Spinal cord (tissue), 10 donors: ENCODE results near the gene CTTNBP2. TPM values are rescaled to one million over a fixed set of nuclear protein-coding genes. Genes with fewer than 3 reads are reported as not detected.
A peak's percentile ranks its signal among the peaks of the same experiment; 100 is the strongest.

Experiments used
- DNase-seq, 6 donors: peaks; one replicate each; pipeline versions ENCODE4 v3.0.0 to v3.0.0-alpha.2; 2013 to 2015; ENCODE audit warnings: low spot score in 6 of 6, low read depth in 4 of 6
- H3K27ac ChIP-seq: one replicate; pipeline ENCODE4 v1.5.1; 2013; ENCODE audit warnings: low read depth, low read length, control low read depth
- H3K27me3 ChIP-seq: one replicate; pipeline ENCODE4 v1.6.1; 2013; ENCODE audit warnings: low read length; ENCODE audit not compliant: control insufficient read depth, insufficient read depth
- H3K36me3 ChIP-seq: one replicate; pipeline ENCODE4 v1.6.1; 2013; ENCODE audit warnings: low read length; ENCODE audit not compliant: control insufficient read depth, insufficient read depth
- H3K4me1 ChIP-seq: one replicate; pipeline ENCODE4 v1.6.1; 2013; ENCODE audit warnings: low read length; ENCODE audit not compliant: control insufficient read depth, insufficient read depth
- H3K4me3 ChIP-seq: one replicate; pipeline ENCODE4 v1.5.1; 2013; ENCODE audit warnings: low read depth, low read length, control low read depth
- H3K9me3 ChIP-seq: one replicate; pipeline ENCODE4 v1.6.1; 2013; ENCODE audit warnings: low read length; ENCODE audit not compliant: control insufficient read depth, insufficient read depth
- WGBS: methylation state at CpG from one replicate; pipeline ENCODE4 v1.1.5; 2013; ENCODE audit warnings: missing lambda C conversion rate; ENCODE audit not compliant: insufficient coverage; 5-methylcytosine and 5-hydroxymethylcytosine counted together
- polyA plus RNA-seq, 2 donors: library from polyadenylated mRNA; unstranded; fragments of 120-200 nt; gene quantifications; one replicate each; pipeline ENCODE4 v1.2.1, GENCODE V29; 2013; ENCODE audit not compliant: insufficient read length in 2 of 2
- total RNA-seq, 2 donors: library from RNA; depleted of rRNA in 1 of 2; stranded (reverse); fragments of 120-200 nt in 1 of 2; fragments of >200 nt in 1 of 2; gene quantifications; one replicate each; pipeline versions ENCODE4 v1.2.3 to v1.2.4, GENCODE V29; 2013 to 2014
- donor health status: healthy.

CTTNBP2 gene
- total and polyA plus RNA-seq, 4 donors: 17.6 to 41.7 (median 31.3) TPM

DNA sequence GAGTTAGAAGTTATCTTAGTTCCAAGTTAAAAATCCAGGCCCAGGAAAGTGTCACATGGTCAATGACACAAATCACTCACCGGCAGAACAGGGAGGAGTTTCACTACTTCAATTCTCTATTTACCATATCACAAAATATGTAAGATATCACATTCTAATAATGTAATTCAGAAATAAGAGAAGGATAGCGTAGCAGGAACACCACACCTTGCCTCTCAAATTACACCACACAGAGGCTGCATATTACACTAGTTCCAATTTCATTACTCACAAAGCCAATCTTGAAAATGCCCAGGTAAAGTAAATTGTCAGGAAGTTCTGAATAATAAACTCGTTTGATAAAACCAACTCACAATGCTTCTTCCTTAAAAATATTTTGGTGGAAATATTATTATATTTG is 169.2 kb downstream of the CTTNBP2 start:
- Histone ChIP-seq H3K4me3 (no peak overlapping the region), H3K27ac (no peak overlapping the region), H3K27me3 (no peaks in the 10 kb centered on the region), H3K9me3 (no peaks in the 10 kb centered on the region), H3K36me3 (peaks cover under 1% of the 10 kb centered on the region), H3K4me1 (no peaks in the 10 kb centered on the region)
- no CpG with 5 or more reads among the region's 3 CpGs for WGBS
- DNase-seq: no peak

DNA sequence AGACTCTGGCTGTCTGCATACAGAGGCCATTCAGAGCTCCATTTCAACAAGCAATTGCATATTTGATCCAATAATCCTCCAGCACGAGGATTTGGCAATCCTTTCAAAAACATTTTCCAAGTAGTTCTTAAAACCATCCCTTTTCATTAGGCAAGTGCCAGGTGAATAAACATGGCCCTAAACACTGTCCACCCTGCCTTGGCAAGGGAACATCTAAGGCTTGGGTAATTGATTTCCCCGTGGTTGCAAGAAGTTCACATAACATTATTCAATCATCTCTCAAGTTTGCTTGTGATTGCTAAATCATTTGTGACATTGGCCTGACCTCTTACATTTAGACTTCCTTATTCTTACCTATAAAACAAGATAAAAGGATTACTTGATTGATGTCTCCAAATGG is 175.2 kb downstream of the CTTNBP2 start:
- Histone ChIP-seq H3K36me3 (no peaks in the 10 kb centered on the region), H3K27me3 (no peaks in the 10 kb centered on the region), H3K27ac (no peak overlapping the region), H3K4me3 (no peak overlapping the region), H3K9me3 (no peaks in the 10 kb centered on the region), H3K4me1 (no peaks in the 10 kb centered on the region)
- DNase-seq: no peak
- 81% methylated on average over 2 of the region's 2 CpGs for WGBS

DNA sequence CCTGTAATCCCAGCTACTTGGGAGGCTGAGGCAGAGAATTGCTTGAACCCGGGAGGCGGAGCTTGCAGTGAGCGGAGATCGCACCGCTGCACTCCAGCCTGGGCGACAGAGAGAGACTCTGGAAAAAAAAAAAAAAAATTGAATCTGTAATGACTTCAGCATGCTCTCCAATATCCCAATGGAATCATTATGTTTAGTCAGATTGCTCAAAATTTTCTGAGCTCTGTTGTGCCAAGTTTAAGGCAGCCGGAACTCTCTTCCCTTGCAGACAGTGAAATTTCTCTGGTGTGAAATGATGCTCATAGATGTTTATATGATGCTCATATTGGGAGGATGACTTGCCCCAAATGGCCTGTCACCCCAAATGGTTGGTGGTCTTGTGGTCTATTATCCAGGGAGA is 180.9 kb downstream of the CTTNBP2 start:
- Histone ChIP-seq H3K36me3 (no peaks in the 10 kb centered on the region), H3K9me3 (no peaks in the 10 kb centered on the region), H3K4me3 (no peak overlapping the region), H3K4me1 (no peaks in the 10 kb centered on the region), H3K27me3 (no peaks in the 10 kb centered on the region), H3K27ac (no peak overlapping the region)
- DNase-seq: no peak
- 94% methylated on average over 5 of the region's 7 CpGs for WGBS

DNA sequence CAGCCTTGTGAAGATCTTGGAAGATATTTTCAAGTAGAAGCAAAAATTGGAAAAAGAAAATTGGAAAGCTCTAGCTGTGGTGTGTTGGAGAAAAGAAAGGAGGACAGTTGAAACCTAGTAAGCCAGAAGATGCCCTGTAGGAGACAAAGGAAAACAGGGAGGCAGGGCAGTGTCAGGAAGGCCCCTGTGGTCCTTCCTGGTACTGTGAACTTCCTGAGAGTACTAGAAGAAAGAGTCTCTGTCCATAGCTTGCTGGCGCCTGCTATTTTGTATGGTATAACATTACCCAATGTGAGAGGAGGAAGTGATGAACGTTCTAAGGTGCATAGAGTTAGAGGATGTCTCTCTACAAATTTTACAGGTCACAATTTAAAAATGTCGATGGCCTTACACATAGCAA is 183.1 kb downstream of the CTTNBP2 start:
- H3K4me1 ChIP-seq: no peaks in the 10 kb centered on the region
- no peak for DNase-seq
- H3K4me3 ChIP-seq: no peak overlapping the region
- no peaks in the 10 kb centered on the region for H3K36me3 ChIP-seq
- no peaks in the 10 kb centered on the region for H3K9me3 ChIP-seq
- WGBS: no CpG with 5 or more reads among the region's 3 CpGs
- no peaks in the 10 kb centered on the region for H3K27me3 ChIP-seq
- no peak overlapping the region for H3K27ac ChIP-seq

DNA sequence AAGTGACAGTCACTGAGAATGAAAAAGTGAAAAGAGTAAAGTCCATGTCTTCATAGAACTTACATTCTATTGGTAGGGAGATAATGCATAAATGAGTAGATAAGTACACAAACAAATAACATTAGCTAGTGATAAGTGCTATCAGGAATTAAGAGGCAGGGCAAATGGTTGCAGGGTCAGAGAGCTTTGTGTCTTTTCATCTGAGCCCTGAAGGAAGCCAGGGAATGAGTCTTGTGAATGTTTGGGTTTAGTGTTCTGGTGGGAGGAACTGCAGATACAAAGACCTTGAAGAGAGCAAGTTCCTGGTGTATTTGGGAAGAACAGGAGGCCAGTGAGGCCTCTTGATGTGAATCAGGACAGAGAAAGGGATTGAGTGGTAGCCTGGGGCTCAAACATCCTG is 183.8 kb downstream of the CTTNBP2 start:
- no peaks in the 10 kb centered on the region for H3K4me1 ChIP-seq
- H3K4me3 ChIP-seq: no peak overlapping the region
- no peaks in the 10 kb centered on the region for H3K27me3 ChIP-seq
- H3K36me3 ChIP-seq: no peaks in the 10 kb centered on the region
- H3K9me3 ChIP-seq: no peaks in the 10 kb centered on the region
- no peak for DNase-seq
- H3K27ac ChIP-seq: no peak overlapping the region

DNA sequence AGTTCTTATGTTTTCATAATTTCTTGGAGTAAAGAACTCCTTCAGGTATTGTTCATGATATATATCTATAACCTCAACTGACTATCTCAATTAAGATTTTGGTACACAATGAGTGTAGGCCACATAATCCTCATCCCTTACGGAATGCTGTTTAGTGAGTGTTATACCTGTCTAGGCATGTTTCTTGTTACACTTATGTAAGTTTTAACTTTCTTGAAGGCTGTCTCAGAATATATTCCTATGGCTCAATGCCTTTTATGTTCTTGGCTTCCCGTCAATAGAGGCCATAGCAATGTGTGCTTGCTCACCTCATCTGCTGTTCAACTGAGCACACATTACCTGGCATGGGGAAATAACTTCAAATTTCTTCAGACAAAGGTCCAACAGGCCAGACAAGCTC is 185.1 kb downstream of the CTTNBP2 start:
- Histone ChIP-seq H3K36me3 (no peaks in the 10 kb centered on the region), H3K4me1 (no peaks in the 10 kb centered on the region), H3K27me3 (peaks cover under 1% of the 10 kb centered on the region), H3K9me3 (no peaks in the 10 kb centered on the region), H3K27ac (no peak overlapping the region), H3K4me3 (no peak overlapping the region)
- DNase-seq: no peak
- 96% methylated on average over 2 of the region's 2 CpGs for WGBS

DNA sequence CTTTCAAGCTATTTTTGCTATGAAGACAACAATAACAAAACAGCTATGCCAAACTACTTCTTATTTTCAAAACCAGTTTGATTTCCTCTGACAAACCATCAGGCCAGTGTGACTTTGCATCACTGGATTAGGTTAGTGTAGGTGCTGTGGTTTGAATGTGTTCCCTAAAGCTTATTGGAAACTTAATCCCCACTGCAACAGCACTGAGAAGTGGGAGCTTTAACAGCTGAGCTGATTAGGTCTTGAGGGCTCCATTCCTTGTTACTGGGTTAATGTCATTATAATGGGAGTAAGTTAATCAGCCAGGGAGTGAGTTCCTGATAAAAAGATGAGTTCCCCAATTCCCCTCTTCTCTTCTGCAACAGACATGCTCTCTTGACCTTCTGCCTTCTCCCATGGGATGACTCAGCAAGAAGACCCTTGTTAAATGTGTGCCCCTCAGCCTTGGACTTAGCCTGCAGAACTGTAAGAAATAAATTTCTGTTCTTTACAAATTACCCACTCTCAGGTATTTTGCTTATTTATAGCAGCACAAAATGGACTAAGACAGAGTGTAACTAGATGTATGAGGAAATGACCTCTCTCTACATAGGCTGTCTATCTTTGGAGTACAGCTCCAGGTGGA is 186.8 kb downstream of the CTTNBP2 start:
- H3K4me3 ChIP-seq: no peak overlapping the region
- DNase-seq: peak in 1 of 6 donors; percentile 8
- no peaks in the 10 kb centered on the region for H3K36me3 ChIP-seq
- H3K27ac ChIP-seq: no peak overlapping the region
- no peaks in the 10 kb centered on the region for H3K9me3 ChIP-seq
- no peaks in the 10 kb centered on the region for H3K4me1 ChIP-seq
- peaks cover 2% of the 10 kb centered on the region for H3K27me3 ChIP-seq

DNA sequence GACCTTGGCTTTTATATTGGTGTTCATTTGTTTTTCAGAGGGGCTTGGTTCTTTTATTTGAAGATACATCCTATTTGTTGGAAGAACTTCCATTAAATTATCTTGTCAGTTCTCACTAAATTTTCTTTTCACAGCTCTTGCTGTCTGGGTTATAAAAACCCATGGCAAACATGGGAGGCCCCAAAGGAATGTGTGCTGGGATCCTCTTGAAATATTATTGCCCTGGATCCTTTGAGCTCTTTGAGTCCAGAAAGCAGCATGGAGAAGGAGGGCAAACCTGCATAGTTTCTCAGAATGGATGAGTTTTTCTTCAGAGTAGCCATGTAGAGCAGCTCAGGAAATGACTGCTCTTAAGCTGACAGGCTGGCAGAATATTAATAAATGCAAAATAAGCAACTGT is 187.4 kb downstream of the CTTNBP2 start:
- Histone ChIP-seq H3K4me3 (no peak overlapping the region), H3K27me3 (peaks cover 2% of the 10 kb centered on the region), H3K27ac (no peak overlapping the region), H3K9me3 (no peaks in the 10 kb centered on the region), H3K4me1 (no peaks in the 10 kb centered on the region), H3K36me3 (no peaks in the 10 kb centered on the region)
- DNase-seq: peak in 3 of 6 donors; percentile 37 to 59 (median 56)

DNA sequence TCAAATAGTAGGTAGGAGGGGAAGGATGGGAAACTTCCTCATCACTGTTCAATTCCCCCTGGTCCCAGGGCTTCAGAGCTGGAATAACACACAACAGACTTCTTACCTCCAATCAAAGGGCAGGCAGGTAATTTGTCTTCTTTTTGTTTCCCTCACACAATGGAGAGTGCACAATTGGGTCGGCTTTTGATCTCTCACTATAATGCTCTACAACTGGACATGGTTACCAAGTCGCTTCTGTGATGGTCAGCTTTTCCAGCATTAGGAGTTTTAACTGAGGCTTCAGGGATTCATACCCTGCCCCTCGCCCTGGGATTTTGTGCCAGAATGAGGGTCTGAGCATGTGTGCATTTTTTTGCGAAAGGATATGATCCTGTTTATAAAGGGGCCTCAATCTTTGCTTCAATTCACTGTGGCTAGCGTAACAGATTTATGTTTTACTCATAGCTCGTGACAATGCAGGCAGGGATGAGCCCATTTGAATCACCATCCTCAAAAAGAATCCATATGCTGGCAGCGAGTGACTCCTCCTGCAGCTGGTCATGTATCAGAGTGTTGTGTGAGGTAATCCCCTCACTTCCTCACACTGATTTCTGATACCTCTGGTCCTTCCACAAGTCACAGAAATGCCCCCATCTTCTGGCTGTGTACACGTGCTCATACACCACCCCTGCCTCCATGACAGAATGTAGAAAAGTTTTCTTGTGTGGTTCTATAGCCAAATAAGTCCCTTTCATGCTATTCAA is 189.6 kb downstream of the CTTNBP2 start:
- Histone ChIP-seq H3K4me1 (no peaks in the 10 kb centered on the region), H3K9me3 (no peaks in the 10 kb centered on the region), H3K36me3 (no peaks in the 10 kb centered on the region), H3K27me3 (peaks cover 2% of the 10 kb centered on the region), H3K27ac (no peak overlapping the region), H3K4me3 (no peak overlapping the region)
- 58% methylated on average over 5 of the region's 8 CpGs for WGBS
- DNase-seq: peak in 1 of 6 donors; percentile 7

DNA sequence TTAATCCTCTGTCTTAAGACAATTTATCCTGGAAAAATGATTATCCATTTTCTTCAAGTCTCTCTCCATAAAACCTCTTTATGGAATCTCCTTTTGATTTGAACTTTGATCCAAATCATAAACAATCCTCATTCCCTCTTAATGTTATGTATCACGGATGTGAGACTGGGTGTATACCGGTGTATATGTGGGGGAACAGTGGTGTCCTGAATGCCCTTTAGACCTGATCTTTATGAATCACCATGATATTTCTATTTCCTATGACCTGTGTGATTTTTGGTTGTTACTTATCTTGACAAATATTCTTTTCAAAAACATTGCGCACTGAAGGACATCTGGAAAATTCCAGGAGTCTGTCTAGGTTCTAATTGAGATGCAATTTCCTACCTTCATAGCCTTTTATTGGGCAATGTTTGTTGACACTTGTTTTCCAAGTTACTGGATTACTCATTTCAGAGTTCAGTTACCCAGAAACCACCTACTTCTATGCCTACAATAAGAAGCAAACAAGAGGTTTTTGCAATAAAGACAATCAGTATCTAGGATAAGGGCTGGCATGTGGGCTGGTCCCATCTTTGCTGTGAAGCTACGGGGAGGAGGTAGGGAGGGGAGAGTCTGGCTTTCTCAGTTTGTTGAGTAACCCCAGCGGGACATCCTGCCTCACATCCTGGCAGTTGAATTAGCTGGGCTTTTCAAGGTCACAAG is 190.4 kb downstream of the CTTNBP2 start:
- no peak overlapping the region for H3K4me3 ChIP-seq
- H3K27me3 ChIP-seq: peaks cover 2% of the 10 kb centered on the region
- no peaks in the 10 kb centered on the region for H3K4me1 ChIP-seq
- no peak overlapping the region for H3K27ac ChIP-seq
- WGBS: 33% methylated on average over 1 of the region's 5 CpGs
- no peaks in the 10 kb centered on the region for H3K36me3 ChIP-seq
- H3K9me3 ChIP-seq: no peaks in the 10 kb centered on the region
- DNase-seq: peak in 1 of 6 donors; percentile 14
